Fibroblast of skin of scalp (primary cell): ENCODE measurements around the gene PAPOLA.

Experiments used
- DNase-seq: peaks from one replicate; pipeline ENCODE4 v3.0.0-alpha.2; 2013

PAPOLA gene

DNA sequence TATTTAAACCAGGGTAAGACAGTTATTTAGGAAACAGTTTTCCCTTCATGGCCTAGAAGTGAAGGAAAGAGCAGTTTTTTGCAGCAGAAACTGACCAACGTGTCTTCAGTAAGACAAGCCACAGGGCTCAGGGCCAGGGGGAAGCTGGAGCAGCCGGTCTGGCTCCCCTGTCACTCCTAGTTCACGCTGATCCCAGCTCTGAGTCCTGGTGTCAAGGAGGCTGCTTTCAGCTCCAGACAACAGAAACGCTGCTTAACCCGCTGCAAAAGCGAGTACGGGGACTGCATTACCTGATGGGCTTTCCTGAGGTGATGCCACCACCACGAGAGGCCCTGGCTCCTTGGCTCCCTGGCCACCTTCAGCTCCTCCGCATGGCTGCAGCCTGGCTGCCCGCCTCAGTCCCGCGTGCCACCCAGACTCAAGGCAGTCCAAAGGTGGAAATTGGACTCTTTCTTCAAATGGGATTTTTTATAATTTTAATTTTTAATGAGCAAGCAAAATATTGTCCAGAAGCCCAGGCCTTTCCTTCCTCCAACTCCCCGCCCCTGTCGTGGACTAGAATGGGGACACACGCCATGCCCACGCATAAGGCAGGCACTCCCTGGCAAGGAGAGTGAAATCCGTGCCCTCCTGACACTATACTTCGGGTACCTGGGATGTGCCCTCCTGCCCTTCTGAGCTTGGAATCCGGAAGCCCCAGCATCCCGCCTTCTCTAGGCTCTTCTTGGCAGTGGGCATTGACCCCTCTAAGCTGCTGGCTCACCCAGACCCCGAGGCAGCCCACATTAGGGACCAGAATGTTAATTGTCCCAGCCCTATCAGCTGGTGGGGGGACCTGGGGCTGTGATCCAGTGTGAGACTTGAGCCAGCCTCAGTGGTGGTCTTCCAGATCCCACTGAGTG, 85.0 kb downstream of the PAPOLA start:
- DNase-seq: no peak

DNA sequence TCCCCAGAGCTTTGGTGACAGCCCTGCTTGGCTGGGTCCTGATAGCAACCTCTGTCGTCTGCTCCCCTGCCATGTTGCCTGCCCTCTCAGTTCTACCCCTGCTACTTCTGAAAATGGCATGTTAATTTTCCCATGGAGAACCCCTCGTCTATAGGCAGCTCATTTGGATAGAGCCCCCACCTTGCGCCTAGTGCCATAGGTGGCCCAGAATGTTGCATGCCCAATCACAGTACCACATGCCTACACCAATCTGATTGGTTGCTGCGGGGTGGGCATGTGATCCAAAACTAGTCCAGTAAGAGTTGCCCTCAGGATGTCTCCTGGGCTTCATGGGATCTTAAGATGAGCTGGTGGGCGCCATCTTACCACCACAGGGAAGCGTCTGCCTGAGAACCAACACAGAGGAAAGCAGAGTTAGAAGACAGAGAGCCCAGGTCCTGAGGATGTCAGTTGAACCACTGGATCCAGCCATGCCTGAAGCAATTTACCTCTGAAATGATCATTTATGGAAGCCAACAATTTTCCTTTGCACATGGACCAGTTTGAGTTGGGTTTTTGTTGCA, 85.7 kb downstream of the PAPOLA start:
- DNase-seq: no peak

DNA sequence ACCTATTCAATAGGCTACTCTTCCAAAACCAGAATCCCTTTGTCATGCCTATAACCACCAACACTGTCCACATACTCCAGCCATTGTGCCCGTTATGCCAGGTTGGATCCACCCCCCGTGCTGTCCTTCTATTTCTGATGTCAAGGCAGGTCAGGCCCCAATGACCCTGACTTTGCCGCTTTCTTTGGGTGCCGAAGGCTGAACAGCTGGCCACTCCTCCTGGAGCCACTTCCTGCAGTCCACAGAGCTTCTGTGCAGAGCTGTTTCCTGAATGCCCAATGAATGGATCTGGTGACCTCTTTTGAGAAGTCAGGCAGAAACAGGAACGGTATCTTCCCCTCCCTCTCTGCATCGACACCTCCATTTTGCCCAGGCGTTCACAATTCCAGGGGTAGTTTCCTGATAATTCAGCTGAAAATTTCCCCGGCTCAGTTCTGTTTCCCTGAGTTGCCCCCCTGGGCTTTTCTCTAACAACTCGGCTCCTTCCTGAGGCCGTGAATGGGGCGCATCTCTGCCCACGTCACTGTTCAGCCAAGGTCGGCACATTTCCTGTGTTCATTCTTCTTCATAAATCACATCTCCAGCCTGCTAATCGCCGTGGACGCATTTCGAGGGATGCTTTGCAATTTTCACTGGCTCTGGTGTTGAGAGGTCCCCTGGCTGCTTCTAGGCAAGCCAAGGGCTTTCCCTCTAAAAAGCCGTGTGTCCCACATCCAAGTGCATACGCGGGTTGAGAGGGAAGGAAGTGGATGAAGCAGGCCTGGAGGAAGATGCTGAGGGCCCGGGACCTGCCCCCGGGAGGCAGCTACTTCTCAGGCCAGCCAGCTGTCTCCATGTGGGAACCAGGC, 86.5 kb downstream of the PAPOLA start:
- DNase-seq: no peak

DNA sequence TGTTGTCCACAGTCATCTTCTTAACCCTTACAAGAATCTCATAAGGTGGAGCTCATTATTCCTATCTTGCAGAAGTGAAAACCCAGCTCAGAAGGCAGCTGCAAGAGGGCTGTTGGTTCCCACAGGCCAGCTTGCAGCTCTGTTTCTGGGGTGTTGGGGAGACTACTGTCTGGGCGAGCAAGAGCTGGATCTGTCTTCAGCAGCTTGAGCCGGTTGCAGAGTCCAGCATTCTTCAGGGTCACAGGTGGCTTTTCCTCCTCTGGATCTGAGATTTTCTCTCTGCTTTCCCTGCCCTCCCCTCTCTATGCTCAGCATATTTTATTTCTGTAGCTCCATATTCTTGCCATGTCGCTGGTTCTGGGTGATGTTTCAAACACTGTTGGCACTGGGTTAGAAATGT, 87.4 kb downstream of the PAPOLA start:
- no peak for DNase-seq

DNA sequence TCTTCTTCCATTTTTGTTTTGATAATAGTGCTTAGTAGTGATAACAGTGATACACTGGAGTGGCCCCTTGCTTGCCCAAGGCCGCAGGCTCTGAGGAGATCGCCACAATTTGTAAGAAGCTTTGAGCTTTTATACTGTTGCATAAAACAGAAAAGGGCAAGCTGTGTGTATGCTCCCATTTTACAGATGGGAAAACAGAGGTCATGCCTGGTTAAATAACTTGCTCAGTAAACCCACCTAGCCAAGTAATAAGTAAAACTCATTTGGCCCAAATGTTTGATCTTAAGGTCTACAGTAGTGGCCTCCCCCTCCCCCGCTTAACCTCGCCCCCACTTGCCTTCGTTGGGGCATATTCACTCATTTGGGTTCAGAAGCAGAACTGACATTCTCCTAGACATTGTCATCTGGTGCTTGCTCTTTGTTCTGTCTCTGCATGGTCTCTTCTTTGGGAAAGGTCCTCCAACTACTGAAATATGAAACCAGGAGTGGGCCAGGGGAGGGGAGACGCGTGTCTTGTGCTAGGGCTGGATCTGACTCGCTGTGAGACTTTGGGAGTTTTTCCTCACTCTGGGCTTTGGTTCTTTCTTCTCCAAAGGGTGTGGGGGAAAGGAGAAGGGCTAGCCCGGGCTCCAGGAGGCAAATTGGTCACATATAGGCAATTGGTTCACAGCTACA, 88.1 kb downstream of the PAPOLA start:
- DNase-seq: no peak

GRCh38 chr14:96592591-96593386, 90.6 kb downstream of the PAPOLA start:
- DNase-seq: peak; percentile 49

DNA sequence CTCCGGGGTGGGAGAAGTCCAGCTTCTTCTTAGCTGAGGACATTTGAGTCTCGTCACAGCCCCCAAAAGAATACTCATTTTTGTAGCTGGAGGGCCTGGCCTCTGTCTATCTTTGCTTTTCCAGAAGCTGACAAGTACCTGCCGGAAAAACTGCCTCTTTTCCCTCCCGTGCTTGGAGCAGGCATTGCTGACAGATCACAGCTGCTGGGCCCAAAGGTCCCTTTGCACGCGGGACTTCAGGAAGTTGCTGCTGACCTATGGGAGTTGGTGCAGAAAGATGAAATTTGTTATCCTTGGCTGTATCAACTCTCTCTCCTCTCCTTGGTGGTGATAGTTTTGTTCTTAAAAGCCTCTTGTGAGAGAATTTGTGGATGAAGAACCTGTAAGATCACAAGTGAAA, 92.8 kb downstream of the PAPOLA start:
- no peak for DNase-seq

GRCh38 chr14:96597680-96598079, 95.5 kb downstream of the PAPOLA start:
- DNase-seq: no peak

- no peak for DNase-seq
These were observed 96.2 kb downstream of the PAPOLA start for GRCh38 chr14:96598332-96598928.

- DNase-seq: no peak
These were observed 96.9 kb downstream of the PAPOLA start for GRCh38 chr14:96599076-96599475.

GRCh38 chr14:96602186-96602585, 100.0 kb downstream of the PAPOLA start:
- no peak for DNase-seq

DNA sequence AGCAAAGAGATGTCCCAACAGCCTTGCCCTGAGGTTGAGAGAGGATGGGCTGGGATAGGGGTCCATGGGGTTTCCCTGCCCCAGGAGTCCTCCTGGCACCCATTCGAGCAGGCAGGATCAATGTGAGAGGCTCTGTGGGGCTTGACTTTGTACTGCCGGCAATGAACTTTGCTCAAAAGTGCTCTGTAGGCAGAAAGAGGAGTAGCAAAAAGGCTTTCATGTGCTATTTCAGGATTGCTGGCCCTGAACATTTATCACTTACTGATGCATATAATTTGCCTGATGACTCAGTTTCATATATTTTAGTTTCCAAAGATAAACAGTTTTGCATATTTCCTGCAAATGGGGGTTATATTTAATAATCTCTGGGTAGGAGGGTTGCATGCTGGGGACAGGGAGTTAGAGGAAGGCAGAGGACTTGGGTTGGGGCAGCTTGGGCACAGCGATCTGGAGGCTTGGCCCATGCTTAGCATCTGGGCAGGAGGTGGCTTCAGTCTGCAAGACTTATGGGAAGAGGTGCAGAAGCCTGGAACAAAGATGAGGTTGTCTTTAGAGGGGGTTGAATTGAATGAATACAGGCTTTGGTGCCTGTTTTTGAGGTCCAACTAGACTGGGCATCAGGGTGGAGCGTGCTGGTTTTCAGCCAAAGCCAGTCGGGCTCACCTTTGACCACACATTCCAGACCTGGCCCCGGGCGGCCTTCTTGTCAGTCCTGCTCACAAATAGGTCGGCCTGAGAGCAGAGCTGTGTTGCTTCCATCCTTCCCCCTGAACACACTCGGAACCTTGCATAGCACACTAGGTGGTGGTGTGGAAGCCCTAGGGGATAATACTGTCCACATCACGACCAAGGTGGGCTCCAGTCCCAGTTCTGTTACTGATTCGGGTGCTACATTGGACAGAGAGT, 101.4 kb downstream of the PAPOLA start:
- no peak for DNase-seq

GRCh38 chr14:96614481-96614881, 112.3 kb downstream of the PAPOLA start:
- no peak for DNase-seq

GRCh38 chr14:96616161-96616721, 114.1 kb downstream of the PAPOLA start:
- DNase-seq: no peak
